GM23338 (cell line): ENCODE measurements around the gene MAN2C1. TPM values are rescaled to one million over a fixed set of nuclear protein-coding genes. Genes with fewer than 3 reads are reported as not detected.

Experiments used
- ATAC-seq: fragments of 200-7000 bp; cut with Tn5 transposase; 3 replicates; pipeline ENCODE4 v1.9.1; 2020
- DNase-seq: peaks from one replicate; pipeline ENCODE4 v3.0.0-alpha.2; 2015; ENCODE audit warnings: low spot score
- H2AFZ ChIP-seq: fragments of 200-600 bp; sonication (generic); 2 replicates; pipeline ENCODE4 v1.8.0; 2016; ENCODE audit warnings: antibody characterized with exemption, mild to moderate bottlenecking, moderate library complexity
- H3F3A ChIP-seq: fragments of 200-600 bp; sonication (generic); replicated peaks from 2 replicates; pipeline ENCODE4 v1.8.0; 2017; ENCODE audit warnings: antibody characterized with exemption, mixed run types, low read depth
- H3K27ac ChIP-seq: fragments of 200-600 bp; sonication (generic); 2 replicates; pipeline ENCODE4 v1.6.1; 2016; ENCODE audit warnings: low read depth
- H3K27me3 ChIP-seq: fragments of 200-600 bp; sonication (generic); 2 replicates; pipeline ENCODE4 v1.8.0; 2016; ENCODE audit warnings: mild to moderate bottlenecking, mixed run types, moderate library complexity; ENCODE audit not compliant: insufficient read depth
- H3K36me3 ChIP-seq: fragments of 200-600 bp; sonication (generic); 2 replicates; pipeline ENCODE4 v1.8.0; 2016; ENCODE audit warnings: mild to moderate bottlenecking; ENCODE audit not compliant: insufficient read depth
- H3K4me1 ChIP-seq: fragments of 200-600 bp; sonication (generic); 2 replicates; pipeline ENCODE4 v1.8.0; 2016; ENCODE audit warnings: mild to moderate bottlenecking, moderate library complexity; ENCODE audit not compliant: insufficient read depth
- H3K4me2 ChIP-seq: fragments of 200-600 bp; sonication (generic); 2 replicates; pipeline ENCODE4 v1.7.1; 2017; ENCODE audit warnings: mixed run types
- H3K4me3 ChIP-seq: fragments of 200-600 bp; sonication (generic); 2 replicates; pipeline ENCODE4 v1.6.1; 2016; ENCODE audit warnings: mixed run types
- H3K79me2 ChIP-seq: fragments of 200-600 bp; sonication (generic); replicated peaks from 2 replicates; pipeline ENCODE4 v1.8.0; 2017; ENCODE audit warnings: mild to moderate bottlenecking; ENCODE audit not compliant: insufficient read depth
- H3K9me2 ChIP-seq: fragments of 200-600 bp; sonication (generic); 2 replicates; pipeline ENCODE4 v1.8.0; 2017; ENCODE audit not compliant: insufficient read depth
- H4K20me1 ChIP-seq: fragments of 200-600 bp; sonication (generic); replicated peaks from 2 replicates; pipeline ENCODE4 v1.8.0; 2017; ENCODE audit warnings: mild to moderate bottlenecking; ENCODE audit not compliant: insufficient read depth
- H3K27ac Mint-ChIP-seq: 2 replicates; pipeline ENCODE4 v1.8.0; 2020; ENCODE audit warnings: inconsistent platforms, mild to moderate bottlenecking, moderate library complexity, mixed read lengths
- H3K27me3 Mint-ChIP-seq: 3 replicates; pipeline ENCODE4 v1.8.0; 2022; ENCODE audit warnings: low read depth, mild to moderate bottlenecking, moderate library complexity, mixed read lengths, inconsistent platforms; ENCODE audit not compliant: insufficient read depth, poor library complexity
- H3K36me3 Mint-ChIP-seq: 3 replicates; pipeline ENCODE4 v1.8.0; 2021; ENCODE audit warnings: low read depth, mild to moderate bottlenecking, inconsistent platforms, moderate library complexity, mixed read lengths
- H3K4me1 Mint-ChIP-seq: 3 replicates; pipeline ENCODE4 v1.8.0; 2020; ENCODE audit warnings: mild to moderate bottlenecking, inconsistent platforms, mixed read lengths
- H3K4me3 Mint-ChIP-seq: 3 replicates; pipeline ENCODE4 v1.8.0; 2021; ENCODE audit warnings: moderate library complexity, mild to moderate bottlenecking, inconsistent platforms, mixed read lengths
- H3K9me3 Mint-ChIP-seq: 3 replicates; pipeline ENCODE4 v1.8.0; 2020; ENCODE audit warnings: moderate library complexity, mild to moderate bottlenecking, inconsistent platforms, mixed read lengths
- EZH2 ChIP-seq: fragments of 200-600 bp; sonication (generic); IDR thresholded peaks from one replicate; pipeline ENCODE4 v1.8.0; 2017; ENCODE audit warnings: antibody characterized with exemption, mild to moderate bottlenecking, low read depth; ENCODE audit not compliant: unreplicated experiment
- EZH2phosphoT487 ChIP-seq: fragments of 200-600 bp; sonication (generic); IDR thresholded peaks from one replicate; pipeline ENCODE4 v1.8.1; 2018; ENCODE audit warnings: antibody characterized with exemption; ENCODE audit not compliant: unreplicated experiment
- JUNB ChIP-seq: IDR thresholded peaks from one replicate; pipeline ENCODE4 v1.6.1; 2016; ENCODE audit warnings: antibody characterized with exemption; ENCODE audit not compliant: unreplicated experiment
- NANOG ChIP-seq: IDR thresholded peaks from 2 replicates; pipeline ENCODE4 v1.6.1; 2016; ENCODE audit warnings: antibody characterized with exemption, borderline replicate concordance
- POLR2AphosphoS5 ChIP-seq: IDR thresholded peaks from 2 replicates; pipeline ENCODE4 v1.6.1; 2016; ENCODE audit warnings: antibody characterized with exemption, low read depth
- REST ChIP-seq: IDR thresholded peaks from one replicate; pipeline ENCODE4 v1.6.1; 2018; ENCODE audit warnings: antibody characterized with exemption; ENCODE audit not compliant: unreplicated experiment
- ZNF114 ChIP-seq: fragments of 250-450 bp; sonication (Bioruptor Pico); IDR thresholded peaks from 2 replicates; pipeline ENCODE4 v1.5.0; 2020; ENCODE audit warnings: mild to moderate bottlenecking, moderate library complexity
- ZNF331 ChIP-seq: fragments of 250-450 bp; sonication (Bioruptor Pico); IDR thresholded peaks from 2 replicates; pipeline ENCODE4 v1.5.0; 2020; ENCODE audit warnings: low read depth, mild to moderate bottlenecking, moderate library complexity
- ZNF462 ChIP-seq: fragments of 250-450 bp; sonication (Bioruptor Pico); IDR thresholded peaks from 2 replicates; pipeline ENCODE4 v1.5.0; 2020; ENCODE audit warnings: mild to moderate bottlenecking, moderate library complexity
- polyA plus RNA-seq: library from polyadenylated mRNA; unstranded; fragments of >200 nt; fragmentation: Nextera tagmentation; extraction: Ambion mirVana; gene quantifications from 2 replicates; pipeline ENCODE4 v1.2.1, GENCODE V29; 2016
- total RNA-seq: library from RNA; depleted of rRNA; stranded (reverse); fragments of >200 nt; shearing (Covaris generic); gene quantifications from 2 replicates; pipeline ENCODE4 v1.2.3, GENCODE V29; 2014

Gene MAN2C1
- total and polyA plus RNA-seq, 2 experiments from 2014 or later = 42.3 to 129 TPM

DNA sequence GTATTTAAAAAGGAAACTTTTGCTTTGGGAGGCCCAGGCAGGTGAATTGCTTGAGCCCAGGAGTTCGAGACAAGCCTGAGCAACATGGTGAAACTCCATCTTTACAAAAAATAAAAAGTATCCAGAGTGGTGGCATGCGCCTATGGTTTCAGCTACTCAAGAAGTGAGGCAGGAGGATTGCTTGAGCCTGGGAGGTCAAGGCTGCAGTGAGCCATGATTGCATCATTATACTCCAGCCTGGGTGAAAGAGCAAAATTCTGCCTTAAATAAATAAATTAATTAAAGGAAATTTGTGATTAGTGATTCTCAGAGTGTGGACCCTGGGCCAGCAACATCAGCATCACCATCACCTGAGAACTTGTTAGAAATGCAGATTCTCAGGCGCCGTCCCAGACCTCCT lies 42.5 kb downstream of the MAN2C1 start (continued):
- TF ChIP-seq ZNF462 = no peak
- TF ChIP-seq NANOG = no peak

- no peaks in the 10 kb centered on the region for H3K4me1 Mint-ChIP-seq
- Histone ChIP-seq H3K4me2 (no peak overlapping the region), H3F3A (no peaks in the 10 kb centered on the region), H3K36me3 (no peaks in the 10 kb centered on the region), H3K27me3 (no peaks in the 10 kb centered on the region), H4K20me1 (no peaks in the 10 kb centered on the region), H3K4me1 (no peaks in the 10 kb centered on the region), H3K27ac (no peak overlapping the region), H3K9me2 (no peaks in the 10 kb centered on the region), H3K4me3 (no peak overlapping the region), H3K79me2 (no peaks in the 10 kb centered on the region), H2AFZ (no peak overlapping the region)
- no peak for DNase-seq
- peaks cover 10% of the 10 kb centered on the region; the same call in 2 of the 3 replicates for H3K9me3 Mint-ChIP-seq
- H3K4me3 Mint-ChIP-seq = no peak overlapping the region
- no peaks in the 10 kb centered on the region for H3K36me3 Mint-ChIP-seq
- H3K27ac Mint-ChIP-seq = no peak overlapping the region
- peaks cover 17% of the 10 kb centered on the region for H3K27me3 Mint-ChIP-seq
- no peak for ATAC-seq
- TF ChIP-seq JUNB (no peak), ZNF114 (CRISPR knock-in tag) (no peak), POLR2AphosphoS5 (no peak), NANOG (no peak), EZH2phosphoT487 (no peak), ZNF331 (no peak), REST (no peak), EZH2 (no peak)
These were observed 46.7 kb downstream of the MAN2C1 start for GRCh38 chr15:75321711-75322110.
